Measurements from ENCODE around the gene GUCY2C.

DNA sequence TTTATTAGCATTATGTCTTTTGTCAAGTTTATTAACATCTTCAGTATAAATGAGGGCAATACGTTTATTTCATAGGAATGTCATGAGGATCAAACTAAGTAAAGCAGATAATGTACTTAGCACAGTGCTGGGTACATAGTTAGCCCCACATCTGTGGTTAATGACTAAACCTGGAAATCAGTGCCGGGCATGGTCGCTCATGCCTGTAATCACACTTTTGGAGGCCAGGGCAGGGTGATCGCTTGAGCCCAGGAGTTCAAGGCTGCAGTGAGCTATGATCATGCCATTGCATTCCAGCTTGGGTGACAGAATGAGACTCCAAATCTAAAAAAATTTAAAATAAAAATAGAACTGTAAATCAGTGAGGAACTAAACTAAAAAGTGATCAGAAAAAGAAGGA, 44.8 kb upstream of the GUCY2C start:
- TF ChIP-seq POLR2AphosphoS5 (IDR thresholded peaks at IDR 0.05; ENCODE audit: borderline replicate concordance, low read depth, low read length) (no peak), EZH2 (IDR thresholded peaks at IDR 0.05) (no peak), FOXP2 (optimal IDR thresholded peaks at IDR 0.05; ENCODE audit: control extremely low read depth, extremely low read length, insufficient read depth) (no peak)

Measured in SK-N-MC (cell line).